HepG2 (cell line): Measurements from ENCODE around the gene RHOBTB3. TPM values are rescaled to one million over a fixed set of nuclear protein-coding genes. Genes with fewer than 3 reads are reported as not detected.

Source experiments
- AHR ChIP-seq: IDR thresholded peaks from 2 replicates; pipeline ENCODE4 v1.6.1; 2018; ENCODE audit warnings: missing genetic modification reagents, missing compliant biosample characterization
- CREB1 ChIP-seq, 2 experiments: fragments of 450-650 bp in 1 of 2; IDR thresholded peaks; 2 replicates each; pipeline ENCODE4 v1.6.1; 2016 to 2017; ENCODE audit warnings: control low read depth in 1 of 2, mild to moderate bottlenecking in 1 of 2, missing compliant biosample characterization in 1 of 2, missing genetic modification characterization in 1 of 2
- FIP1L1 ChIP-seq: fragments of 200-400 bp; formaldehyde crosslinking; IDR thresholded peaks from 2 replicates; pipeline ENCODE4 v1.6.1; 2018; ENCODE audit warnings: low read depth, mild to moderate bottlenecking, low read length, moderate library complexity, borderline replicate concordance; ENCODE audit not compliant: insufficient read depth
- GATAD2A ChIP-seq: IDR thresholded peaks from 2 replicates; pipeline ENCODE4 v1.6.1; 2016
- JARID2 ChIP-seq: sonication (generic); formaldehyde crosslinking; IDR thresholded peaks from 2 replicates; pipeline ENCODE4 v1.8.1; 2023; ENCODE audit warnings: missing genetic modification reagents, inconsistent platforms; ENCODE audit not compliant: insufficient replicate concordance
- JUND ChIP-seq: sonication (generic); formaldehyde crosslinking; IDR thresholded peaks from 2 replicates; pipeline ENCODE4 v1.8.0; 2022; ENCODE audit warnings: mild to moderate bottlenecking, missing genetic modification reagents
- LRRFIP1 ChIP-seq: sonication (generic); formaldehyde crosslinking; conservative IDR thresholded peaks from 2 replicates; pipeline ENCODE4 v1.4.0; 2020; ENCODE audit warnings: missing genetic modification reagents
- MAFK ChIP-seq, 2 experiments: IDR thresholded peaks in 1 of 2; conservative IDR thresholded peaks in 1 of 2; 2 replicates each; pipeline ENCODE4 v1.6.1; 2011; ENCODE audit warnings: improper control_type of control experiment in 2 of 2, low read length in 2 of 2
- NRL ChIP-seq: sonication (generic); formaldehyde crosslinking; IDR thresholded peaks from 2 replicates; pipeline ENCODE4 v1.5.0; 2020; ENCODE audit warnings: missing genetic modification reagents, mild to moderate bottlenecking, moderate library complexity, borderline replicate concordance
- ONECUT2 ChIP-seq: sonication (generic); formaldehyde crosslinking; IDR thresholded peaks from 2 replicates; pipeline ENCODE4 v1.4.0; 2020; ENCODE audit warnings: missing genetic modification reagents
- PAX8 ChIP-seq: sonication (generic); formaldehyde crosslinking; IDR thresholded peaks from 2 replicates; pipeline ENCODE4 v1.8.0; 2022; ENCODE audit warnings: mild to moderate bottlenecking, missing genetic modification reagents, borderline replicate concordance
- RORA ChIP-seq: sonication (generic); formaldehyde crosslinking; IDR thresholded peaks from 2 replicates; pipeline ENCODE4 v1.5.0; 2020; ENCODE audit warnings: mild to moderate bottlenecking, missing genetic modification reagents, moderate library complexity
- TEF ChIP-seq: sonication (generic); formaldehyde crosslinking; IDR thresholded peaks from 2 replicates; pipeline ENCODE4 v1.5.0; 2020; ENCODE audit warnings: missing genetic modification reagents
- ZBTB10 ChIP-seq: sonication (generic); formaldehyde crosslinking; IDR thresholded peaks from 2 replicates; pipeline ENCODE4 v1.4.0; 2020; ENCODE audit warnings: missing genetic modification reagents, borderline replicate concordance
- ZNF317 ChIP-seq: sonication (generic); formaldehyde crosslinking; IDR thresholded peaks from 2 replicates; pipeline ENCODE4 v1.5.0; 2020; ENCODE audit warnings: mild to moderate bottlenecking, missing genetic modification reagents
- ZNF33A ChIP-seq: sonication (generic); formaldehyde crosslinking; IDR thresholded peaks from 2 replicates; pipeline ENCODE4 v1.5.1; 2020; ENCODE audit warnings: missing genetic modification reagents, mild to moderate bottlenecking, moderate library complexity, borderline replicate concordance
- ZNF615 ChIP-seq: sonication (generic); formaldehyde crosslinking; IDR thresholded peaks from 2 replicates; pipeline ENCODE4 v1.5.0; 2020; ENCODE audit warnings: mild to moderate bottlenecking, missing genetic modification reagents, borderline replicate concordance
- ZNF691 ChIP-seq: sonication (generic); formaldehyde crosslinking; IDR thresholded peaks from 2 replicates; pipeline ENCODE4 v1.4.0; 2020; ENCODE audit warnings: missing genetic modification reagents, low read depth, mild to moderate bottlenecking, borderline replicate concordance
- polyA plus RNA-seq, 8 experiments: library from polyadenylated mRNA; depleted of rRNA in 3 of 8; stranded (reverse) in 7 of 8; unstranded in 1 of 8; fragments of >200 nt; fragmentation: Illumina TruSeq in 4 of 8; extraction: Trizol in 4 of 8; gene quantifications; 2 replicates each; pipeline versions ENCODE4 v1.2.1 to v1.2.3, GENCODE V29; 2011 to 2016; ENCODE audit warnings: low read depth in 4 of 8, missing spikeins in 1 of 8, mixed read lengths in 1 of 8; ENCODE audit not compliant: insufficient read depth in 1 of 8
- total RNA-seq, 5 experiments: library from RNA; depleted of rRNA; stranded (reverse); fragments of >200 nt; fragmentation: Illumina TruSeq; extraction: Trizol; gene quantifications; 2 replicates each; pipeline ENCODE4 v1.2.3, GENCODE V29; 2016; ENCODE audit warnings: low read depth in 1 of 5
- TF ChIP-seq, protein P1 (sequence below): sonication (generic); formaldehyde crosslinking; IDR thresholded peaks from 2 replicates; pipeline ENCODE4 v1.8.1; 2023; ENCODE audit warnings: missing genetic modification reagents, mild to moderate bottlenecking, borderline replicate concordance

RHOBTB3 gene
- total and polyA plus RNA-seq, 2 of the 13 experiments (the other 11 are each of a cell fraction or from before 2014, with no cell fraction given), result 31.6 to 35.4 TPM

DNA sequence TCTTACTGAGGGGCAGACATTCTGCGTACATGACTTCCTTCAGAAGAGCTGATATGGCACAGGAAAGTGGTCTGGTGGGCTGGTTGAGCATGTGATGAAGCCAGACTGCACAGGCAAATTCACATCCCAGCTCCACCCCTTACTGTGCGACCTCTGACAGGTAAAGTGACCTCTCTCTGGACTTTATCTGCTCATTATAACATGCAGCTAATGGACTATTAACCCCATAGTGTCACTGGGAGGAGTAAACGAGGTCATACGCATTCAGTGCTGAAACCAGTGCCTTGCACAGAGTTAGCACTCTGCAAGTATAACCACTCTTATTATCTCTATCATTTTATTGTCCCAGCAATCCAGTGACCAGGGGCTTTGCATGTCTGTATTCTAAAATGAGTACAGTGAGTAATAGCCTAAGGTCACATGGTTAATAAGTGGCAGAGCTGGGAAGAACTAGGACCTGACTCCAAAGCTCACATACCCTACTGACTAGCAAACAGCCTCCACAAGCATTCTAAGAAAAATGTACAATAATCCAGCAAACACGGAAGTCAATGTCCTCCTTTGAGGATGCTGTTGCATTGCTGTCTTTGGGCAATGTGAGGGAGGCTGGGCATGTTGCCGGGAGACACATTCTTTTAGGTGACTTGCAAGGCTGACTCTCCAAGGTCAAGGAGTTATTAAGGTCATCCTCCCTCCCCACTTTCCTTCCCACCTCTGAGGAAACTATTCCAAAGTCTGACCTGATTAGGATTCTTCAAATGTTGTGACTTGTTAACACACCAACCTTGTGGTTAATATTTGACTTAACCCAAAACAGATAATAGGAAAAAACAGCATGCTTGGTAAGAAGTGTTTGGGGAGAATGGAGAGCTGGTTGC lies 72.4 kb downstream of the RHOBTB3 start (continued):
- TF ChIP-seq FIP1L1, result no peak
- TF ChIP-seq GATAD2A (CRISPR knock-in tag), result peak; percentile 66
- no peak for TF ChIP-seq ZNF33A (CRISPR knock-in tag)
- TF ChIP-seq ZBTB10 (CRISPR knock-in tag), result no peak
- TF ChIP-seq ZNF317 (CRISPR knock-in tag), result no peak
- TF ChIP-seq TEF, result no peak
- TF ChIP-seq LRRFIP1 (CRISPR knock-in tag), result no peak
- TF ChIP-seq AHR, result no peak
- TF ChIP-seq ZNF615, result no peak
- TF ChIP-seq NRL (CRISPR knock-in tag), result no peak
- no peak for TF ChIP-seq PAX8 (CRISPR knock-in tag)
- TF ChIP-seq, protein P1, sequence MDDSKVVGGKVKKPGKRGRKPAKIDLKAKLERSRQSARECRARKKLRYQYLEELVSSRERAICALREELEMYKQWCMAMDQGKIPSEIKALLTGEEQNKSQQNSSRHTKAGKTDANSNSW, result no peak
- no peak for TF ChIP-seq MAFK (conservative IDR thresholded peaks at IDR 0.05 in 1 of 2, IDR thresholded peaks at IDR 0.05 in 1 of 2; ENCODE audit: low read length in 2 of 2)
- TF ChIP-seq CREB1 (IDR thresholded peaks at IDR 0.05), result no peak
- peak; percentile 51; the same call in 1 of the 2 replicates for TF ChIP-seq CREB1 (CRISPR knock-in tag; IDR thresholded peaks at IDR 0.05)
- no peak for TF ChIP-seq ZNF691 (CRISPR knock-in tag)
- TF ChIP-seq ONECUT2 (CRISPR knock-in tag), result no peak
- no peak for TF ChIP-seq JUND (CRISPR knock-in tag)
- no peak for TF ChIP-seq JARID2
- TF ChIP-seq RORA (CRISPR knock-in tag), result no peak
